Lower leg skin (tissue), 4 donors: ENCODE results near the gene STAG1. TPM values are rescaled to one million over a fixed set of nuclear protein-coding genes. Genes with fewer than 3 reads are reported as not detected.
"Not testable (repeated sequence)": the region's sequence is repeated elsewhere in the genome, so short reads cannot be mapped to it uniquely, and the experiment has no call there.

ENCODE experiments used
- DNase-seq, 2 donors: peaks; one replicate each; pipeline ENCODE4 v3.0.0-alpha.2; 2019; ENCODE audit warnings: low spot score in 2 of 2
- H3K4me3 ChIP-seq: fragments of 200-600 bp; sonication (generic); 2 replicates; pipeline ENCODE4 v1.5.1; 2017; ENCODE audit warnings: mild to moderate bottlenecking, low read depth; ENCODE audit not compliant: poor library complexity, severe bottlenecking
- CTCF ChIP-seq, 3 donors: fragments of 450-650 bp; IDR thresholded peaks; one replicate each; pipeline ENCODE4 v1.5.1; 2016; ENCODE audit warnings: antibody characterized with exemption in 3 of 3, mild to moderate bottlenecking in 3 of 3, moderate library complexity in 2 of 3
- POLR2A ChIP-seq, 2 donors: fragments of 450-650 bp; IDR thresholded peaks; one replicate each; pipeline ENCODE4 v1.6.1; 2016 to 2017; ENCODE audit warnings: antibody characterized with exemption in 2 of 2, mild to moderate bottlenecking in 1 of 2, moderate library complexity in 1 of 2
- WGBS, 2 donors: methylation state at CpG; one replicate each; pipeline ENCODE4 v1.1.5; 2018; 5-methylcytosine and 5-hydroxymethylcytosine counted together
- intact Hi-C: fragments of 100-400 bp; cut with DNase I; formaldehyde crosslinking; loops from one replicate; pipeline ENCODE4 v1.15.0; 2023; ENCODE audit warnings: low total_unique reads
- total RNA-seq, 4 donors: library from RNA; depleted of rRNA; stranded (reverse); fragments of >200 nt; gene quantifications; one replicate each; pipeline ENCODE4 v1.1.0, GENCODE V29; 2016

Gene STAG1
- total RNA-seq, 4 donors from 2014 or later, result 32.1 to 37.7 (median 34.4) TPM

- TF ChIP-seq CTCF (IDR thresholded peaks at IDR 0.05), result no peak
- no peak for TF ChIP-seq POLR2A (IDR thresholded peaks at IDR 0.05)
- H3K4me3 ChIP-seq, result no peak overlapping the region
- intact Hi-C loops, result no loop called here
- DNase-seq, result no peak
These were observed 167.4 kb downstream of the STAG1 start for GRCh38 chr3:136584728-136585127.

- DNase-seq, result no peak
- TF ChIP-seq POLR2A (IDR thresholded peaks at IDR 0.05), result no peak
- TF ChIP-seq CTCF (IDR thresholded peaks at IDR 0.05), result no peak
- intact Hi-C loops, result no loop called here
- no peak overlapping the region for H3K4me3 ChIP-seq
- 92 to 98% methylated on average over 2 of the region's 2 CpGs for WGBS, 2 donors
These were observed 168.4 kb downstream of the STAG1 start for GRCh38 chr3:136583823-136584222.

GRCh38 chr3:136577791-136578190, 174.4 kb downstream of the STAG1 start:
- 97% methylated on average over 3 of the region's 3 CpGs for WGBS, 2 donors
- no peak overlapping the region for H3K4me3 ChIP-seq
- intact Hi-C loops, result no loop called here
- DNase-seq, result no peak
- TF ChIP-seq POLR2A (IDR thresholded peaks at IDR 0.05) (no peak), CTCF (IDR thresholded peaks at IDR 0.05) (no peak)

- no peak overlapping the region for H3K4me3 ChIP-seq
- 75 to 79% methylated on average over 6 of the region's 6 CpGs for WGBS, 2 donors
- TF ChIP-seq CTCF (IDR thresholded peaks at IDR 0.05), result no peak
- no peak for TF ChIP-seq POLR2A (IDR thresholded peaks at IDR 0.05)
- no peak for DNase-seq
- intact Hi-C loops, result no loop called here
These were observed 175.7 kb downstream of the STAG1 start for GRCh38 chr3:136576279-136577009.

- intact Hi-C loops, result no loop called here
- TF ChIP-seq POLR2A (IDR thresholded peaks at IDR 0.05), result no peak
- TF ChIP-seq CTCF (IDR thresholded peaks at IDR 0.05), result no peak
- DNase-seq, result no peak
- 85% methylated on average over 2 of the region's 2 CpGs for WGBS, 2 donors
- no peak overlapping the region for H3K4me3 ChIP-seq
These were observed 184.5 kb downstream of the STAG1 start for GRCh38 chr3:136567599-136568188.

GRCh38 chr3:136564962-136565361, 187.2 kb downstream of the STAG1 start:
- DNase-seq, intact Hi-C loops, H3K4me3 ChIP-seq: not testable (repeated sequence)
- 100% methylated on average over 1 of the region's 1 CpG for WGBS, 2 donors
